GM10248 (cell line): ENCODE measurements around the gene OR51V1.

Experiments
- CTCF ChIA-PET: fragments of 300-600 bp; sonication (Branson Sonifier 250); formaldehyde crosslinking; extraction: SDS; loops from one replicate; lab custom pipeline; 2021; ENCODE audit warnings: antibody characterized with exemption; lab: Yijun Ruan, JAX
- POLR2A ChIA-PET: fragments of 350-650 bp; sonication (Branson Sonifier 250); formaldehyde crosslinking; extraction: SDS; loops from one replicate; lab custom pipeline; 2020; ENCODE audit warnings: antibody characterized with exemption; lab: Yijun Ruan, JAX
- DNase-seq: peaks from one replicate; pipeline ENCODE4 v3.0.0; 2012; ENCODE audit errors: extremely low spot score
- CTCF ChIP-seq: IDR thresholded peaks from 2 replicates; pipeline ENCODE4 v1.5.1; 2012; ENCODE audit warnings: mild to moderate bottlenecking, low read depth; ENCODE audit errors: extremely low read depth, missing control alignments, control extremely low read depth

OR51V1 gene

GRCh38 chr11:5226732-5227310, 26.3 kb upstream of the OR51V1 start, which contains the start of gene HBB:
TSS of gene HBB (minus strand) at chr11:5227071. CDS start at chr11:5227021, 50 bp downstream.
- ChIA-PET POLR2A (no interaction called here), CTCF (no interaction called here)
- no peak for DNase-seq
- TF ChIP-seq CTCF: no peak

- CTCF ChIA-PET: interaction anchor here (1.0 kb wide), 1 partner anchor 36 kb away, joined by 3 read pairs; no protein-coding TSS in a partner anchor
- POLR2A ChIA-PET: no interaction called here
- no peak for TF ChIP-seq CTCF
These were observed 25.0 kb upstream of the OR51V1 start for GRCh38 chr11:5225480-5225871.

GRCh38 chr11:5224538-5225479, 24.3 kb upstream of the OR51V1 start:
- ChIA-PET POLR2A (no interaction called here), CTCF (interaction anchor here (1.0 kb wide), 1 partner anchor 35 kb away, joined by 3 read pairs; no protein-coding TSS in a partner anchor)
- no peak for TF ChIP-seq CTCF
- no peak for DNase-seq

More at GRCh38 chr11:5225480-5225871, 25.0 kb upstream of the OR51V1 start:
- no peak for DNase-seq

GRCh38 chr11:5223686-5224085, 23.2 kb upstream of the OR51V1 start:
- DNase-seq: no peak
- ChIA-PET POLR2A (no interaction called here), CTCF (no interaction called here)
- no peak for TF ChIP-seq CTCF

GRCh38 chr11:5223146-5223545, 22.7 kb upstream of the OR51V1 start:
- TF ChIP-seq CTCF: no peak
- ChIA-PET CTCF (no interaction called here), POLR2A (no interaction called here)
- no peak for DNase-seq

GRCh38 chr11:5210376-5210885, 9.9 kb upstream of the OR51V1 start:
- CTCF ChIA-PET: interaction anchor here (1.3 kb wide), 1 partner anchor 81 kb away, joined by 4 read pairs; no protein-coding TSS in a partner anchor
- TF ChIP-seq CTCF: no peak
- POLR2A ChIA-PET: no interaction called here
- no peak for DNase-seq
